IPS DF 4.7 (cell line): ENCODE data around the gene ALDOC.

Source experiments
- DNase-seq: peaks from one replicate; pipeline ENCODE4 v3.0.0-alpha.2; 2013; ENCODE audit warnings: low spot score; ENCODE audit errors: extremely low read depth

ALDOC gene

DNA sequence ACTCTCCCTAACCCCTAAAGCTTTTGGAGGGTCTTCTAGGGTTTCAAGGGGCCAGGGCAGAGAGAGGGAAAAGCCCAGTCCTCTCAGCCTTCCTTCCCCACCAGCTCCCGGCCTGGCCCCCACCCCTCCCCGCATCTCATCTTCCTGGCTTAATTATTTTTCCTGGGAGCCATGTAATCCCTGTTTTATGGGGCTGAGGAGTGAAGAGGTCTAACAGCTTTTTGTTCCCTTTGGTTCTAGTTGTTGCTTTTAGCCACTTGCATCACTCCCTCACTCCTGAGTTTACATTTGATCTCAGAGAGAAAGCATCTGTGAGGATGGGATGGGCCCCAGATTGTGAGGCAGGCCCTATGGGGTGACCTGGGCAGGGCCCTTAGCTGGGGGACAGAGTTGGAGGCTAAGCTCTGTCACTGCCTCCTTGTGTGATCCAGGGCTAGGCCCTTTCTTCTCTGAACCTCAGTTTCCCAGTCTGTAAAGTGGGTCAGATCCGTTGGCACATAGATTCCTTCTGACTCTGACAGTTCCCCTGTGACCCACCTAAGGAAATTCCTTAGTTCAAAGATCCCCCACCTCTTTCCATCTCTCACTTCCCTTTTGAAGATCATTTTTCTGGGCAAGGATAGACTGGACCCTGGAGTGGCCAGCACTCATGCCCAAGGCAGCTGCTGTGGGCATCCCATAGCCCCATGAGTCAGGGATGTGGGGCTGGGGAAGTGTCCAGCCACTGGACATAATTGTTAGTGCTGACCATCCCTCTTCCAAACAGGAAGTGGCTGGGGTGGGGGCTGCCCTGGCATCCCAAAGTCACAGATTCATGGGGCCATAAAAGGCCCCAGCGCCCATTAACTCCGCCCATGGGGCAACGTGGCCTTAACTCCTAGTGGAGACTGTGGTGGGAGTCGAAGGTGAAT, 44.4 kb downstream of the ALDOC start:
- no peak for DNase-seq

GRCh38 chr17:28530926-28531325, 45.8 kb downstream of the ALDOC start:
- no peak for DNase-seq

DNA sequence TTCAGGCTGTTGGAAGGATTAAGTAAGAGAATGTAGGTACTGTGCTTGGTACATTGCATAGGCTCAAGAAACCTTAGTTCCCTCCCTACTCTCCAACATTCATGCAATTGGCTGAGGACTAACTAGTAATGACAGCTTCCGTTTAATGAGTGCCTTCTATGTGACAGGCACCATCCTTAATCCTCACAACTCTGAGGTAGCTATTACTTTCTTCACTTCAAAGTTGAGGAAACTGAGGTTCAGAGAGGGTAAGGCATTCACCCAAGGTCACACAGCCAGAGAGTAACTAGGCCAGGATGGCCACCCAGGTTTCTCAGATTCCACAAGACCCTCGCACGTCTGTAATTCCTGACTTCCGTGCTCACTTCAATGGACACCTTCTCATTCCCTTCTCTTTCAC, 46.4 kb downstream of the ALDOC start:
- no peak for DNase-seq

DNA sequence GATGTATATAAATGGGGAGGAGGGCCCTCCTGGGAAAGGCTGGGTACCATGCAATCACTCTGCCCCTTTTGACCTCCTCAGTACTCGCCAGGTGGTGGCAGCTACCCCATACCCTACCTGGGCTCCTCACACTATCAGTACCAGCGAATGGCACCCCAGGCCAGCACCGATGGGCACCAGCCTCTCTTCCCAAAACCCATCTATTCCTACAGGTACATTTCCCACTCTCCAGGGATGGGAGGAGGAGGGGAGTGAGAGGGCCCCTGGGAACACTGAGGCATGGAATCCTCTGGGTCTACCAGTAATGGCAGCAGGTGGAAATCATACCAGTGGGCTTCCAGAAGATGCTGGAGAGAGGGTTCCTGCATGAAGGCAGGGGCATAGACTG, 47.7 kb downstream of the ALDOC start:
- no peak for DNase-seq

DNA sequence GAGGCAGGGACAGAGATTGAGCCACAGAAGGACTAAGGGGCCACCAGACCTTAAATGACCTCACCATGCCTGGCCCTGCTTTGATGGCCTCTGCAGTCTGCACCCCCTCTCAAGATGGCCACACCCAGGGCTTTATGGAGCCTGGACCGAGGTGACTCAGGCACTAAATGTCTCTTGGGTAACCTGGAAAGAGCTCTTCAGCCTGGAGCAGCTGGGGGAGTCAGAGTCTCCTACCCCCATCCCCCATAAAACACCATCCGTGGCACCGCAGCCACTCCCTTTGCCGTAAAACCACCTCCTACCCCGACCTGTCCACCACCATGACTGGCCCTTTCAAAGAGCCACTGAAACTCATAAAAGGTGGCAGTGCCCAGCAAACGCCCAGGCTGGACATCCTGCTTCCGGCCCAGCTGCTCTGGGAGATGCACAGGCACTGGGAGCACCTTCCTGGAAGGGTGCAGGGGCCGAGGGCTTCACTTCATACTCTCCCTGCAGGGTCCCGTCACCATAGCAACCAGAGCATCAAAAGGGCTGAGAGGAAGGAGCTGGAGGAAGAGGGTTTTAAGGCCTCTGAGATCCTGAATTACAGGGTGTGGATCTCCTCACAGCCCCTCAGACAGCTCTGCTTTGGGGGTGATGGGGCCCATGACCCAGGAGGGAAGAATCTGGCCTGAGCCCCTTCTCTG, 48.2 kb downstream of the ALDOC start:
- no peak for DNase-seq

- DNase-seq = no peak
Observed at GRCh38 chr17:28527859-28528258, 48.8 kb downstream of the ALDOC start.

- no peak for DNase-seq
Observed at GRCh38 chr17:28527181-28527681, 49.5 kb downstream of the ALDOC start.

DNA sequence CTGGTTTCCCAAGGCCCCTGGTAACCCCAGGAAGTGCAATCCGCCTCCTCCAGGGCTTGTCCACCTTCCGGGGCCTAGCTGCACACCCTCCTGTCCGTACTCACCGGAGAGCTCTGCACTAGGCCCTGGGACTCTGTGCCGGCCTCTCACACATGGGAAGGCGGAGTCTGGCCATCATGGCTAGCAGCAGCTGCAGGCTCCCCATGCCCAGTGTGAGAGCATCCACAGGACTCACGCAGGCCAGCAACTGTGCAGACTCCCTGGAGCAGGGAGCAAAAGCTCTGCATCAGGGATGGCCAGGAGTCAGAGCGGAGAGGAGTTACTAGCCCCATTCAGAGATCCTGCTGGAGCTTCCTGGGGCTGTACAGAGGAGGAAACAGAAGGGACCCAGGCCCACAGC, 50.3 kb downstream of the ALDOC start:
- DNase-seq = no peak

DNA sequence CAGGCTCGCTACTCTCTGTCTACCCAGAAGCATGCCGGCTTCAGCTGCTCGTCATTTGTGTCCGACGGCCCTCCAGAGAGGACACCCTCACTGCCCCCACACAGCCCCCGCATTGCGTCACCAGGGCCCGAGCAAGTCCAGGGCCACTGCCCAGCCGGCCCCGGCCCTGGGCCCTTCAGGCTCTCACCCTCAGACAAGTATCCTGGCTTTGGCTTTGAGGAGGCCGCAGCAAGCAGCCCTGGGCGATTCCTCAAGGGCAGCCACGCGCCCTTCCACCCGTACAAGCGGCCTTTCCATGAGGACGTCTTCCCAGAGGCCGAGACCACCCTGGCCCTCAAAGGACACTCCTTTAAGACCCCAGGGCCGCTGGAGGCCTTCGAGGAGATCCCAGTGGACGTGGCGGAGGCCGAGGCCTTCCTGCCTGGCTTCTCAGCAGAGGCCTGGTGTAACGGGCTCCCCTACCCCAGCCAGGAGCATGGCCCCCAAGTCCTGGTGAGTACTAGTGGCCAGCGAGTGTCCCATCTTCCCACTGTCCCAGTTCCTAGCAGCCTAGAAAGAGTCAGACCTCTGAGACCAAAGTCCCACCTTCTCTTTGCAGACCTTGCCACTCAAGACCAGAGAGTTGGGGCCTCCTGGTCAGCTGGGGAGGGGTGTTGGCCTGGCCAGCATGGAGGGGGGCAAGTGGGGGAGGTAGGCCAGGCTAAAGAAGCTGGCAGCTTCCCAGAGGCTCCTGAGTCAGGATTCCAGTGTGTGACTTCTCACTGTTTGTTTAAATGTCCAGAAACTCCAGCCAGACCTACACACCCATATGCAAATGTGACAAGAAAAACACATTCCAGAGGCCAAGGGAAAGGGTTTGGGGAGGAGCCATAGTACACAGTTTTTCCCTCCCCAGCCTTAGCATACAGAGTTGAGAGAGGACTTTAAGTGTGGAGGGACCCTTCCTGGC, 51.9 kb downstream of the ALDOC start:
- DNase-seq = no peak

- no peak for DNase-seq
Observed at GRCh38 chr17:28523876-28524275, 52.8 kb downstream of the ALDOC start.

- DNase-seq = no peak
Observed at GRCh38 chr17:28523186-28523585, 53.5 kb downstream of the ALDOC start.
